ENCODE results near the gene CDH22.
A peak's percentile ranks its signal among the peaks of the same experiment; 100 is the strongest.

Gene CDH22

GRCh38 chr20:46316984-46317684, 8.8 kb upstream of the CDH22 start:
- DNase-seq: no peak

- no peak for DNase-seq
These were observed 7.0 kb upstream of the CDH22 start for GRCh38 chr20:46315311-46315710.

DNA sequence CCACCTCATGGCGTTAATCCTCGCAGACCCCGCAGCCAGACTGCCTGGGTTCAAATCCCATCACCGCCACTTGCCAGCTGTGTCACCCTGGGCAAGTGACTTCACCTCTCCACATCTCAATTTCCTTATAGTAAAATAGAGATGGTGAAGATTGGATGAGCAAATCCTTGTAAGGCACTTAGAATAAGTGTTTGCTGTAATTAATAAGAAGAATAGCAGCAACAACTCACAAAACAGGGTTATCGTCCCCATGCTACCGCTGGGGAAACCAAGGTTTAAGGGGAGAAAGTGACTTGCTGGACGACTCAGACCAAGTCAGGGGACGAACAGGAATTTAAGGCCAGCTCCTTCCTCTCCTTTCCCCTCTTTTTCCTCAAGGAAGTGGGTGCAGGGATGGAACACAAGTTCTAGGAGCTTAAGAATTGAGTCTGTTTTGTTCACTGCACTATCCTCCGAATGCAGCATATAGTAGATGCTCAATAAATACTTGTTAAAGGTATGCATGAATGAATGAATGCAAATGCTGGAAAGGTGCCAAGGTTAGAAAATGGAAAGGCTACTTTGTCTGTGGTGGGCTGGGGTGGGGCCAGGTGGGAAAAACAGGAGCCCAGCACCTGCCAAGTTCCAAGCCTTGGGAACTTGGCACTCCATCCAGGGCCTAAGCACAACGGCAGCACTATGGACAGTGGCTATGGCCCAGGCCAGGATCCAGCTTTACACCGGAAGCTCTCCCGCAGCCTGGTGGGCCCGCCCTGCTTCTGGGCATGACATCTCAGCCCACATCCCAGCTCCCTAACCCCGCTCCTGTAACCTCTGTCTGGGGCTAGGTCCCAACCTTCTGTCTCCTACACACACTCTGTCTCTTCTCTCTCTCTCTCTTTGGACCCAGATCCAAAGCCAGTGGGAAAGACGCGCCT, 4.9 kb upstream of the CDH22 start:
- no peak for DNase-seq

- DNase-seq: peak; percentile 4
These were observed 4.0 kb upstream of the CDH22 start for GRCh38 chr20:46312075-46312944.

DNA sequence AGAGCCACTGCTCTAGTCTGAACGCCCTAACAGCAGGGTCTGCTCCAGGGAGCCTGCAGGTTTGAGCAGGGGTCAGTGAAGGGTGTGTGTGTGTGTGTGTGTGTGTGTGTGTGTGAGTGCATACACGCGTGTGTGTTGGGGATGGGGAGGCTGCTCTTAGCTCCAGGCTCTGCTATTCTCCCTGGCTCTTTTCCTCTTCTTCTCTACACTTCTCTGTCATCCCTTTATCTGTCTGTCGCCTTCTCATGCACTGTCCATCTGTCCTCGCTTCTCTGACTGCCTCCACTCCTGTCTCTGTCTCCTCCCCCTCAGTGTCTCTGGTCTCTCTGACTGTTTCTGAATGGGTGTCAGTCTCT, 3.4 kb upstream of the CDH22 start:
- no peak for DNase-seq

GRCh38 chr20:46311039-46311650, 2.8 kb upstream of the CDH22 start:
- DNase-seq: no peak

DNA sequence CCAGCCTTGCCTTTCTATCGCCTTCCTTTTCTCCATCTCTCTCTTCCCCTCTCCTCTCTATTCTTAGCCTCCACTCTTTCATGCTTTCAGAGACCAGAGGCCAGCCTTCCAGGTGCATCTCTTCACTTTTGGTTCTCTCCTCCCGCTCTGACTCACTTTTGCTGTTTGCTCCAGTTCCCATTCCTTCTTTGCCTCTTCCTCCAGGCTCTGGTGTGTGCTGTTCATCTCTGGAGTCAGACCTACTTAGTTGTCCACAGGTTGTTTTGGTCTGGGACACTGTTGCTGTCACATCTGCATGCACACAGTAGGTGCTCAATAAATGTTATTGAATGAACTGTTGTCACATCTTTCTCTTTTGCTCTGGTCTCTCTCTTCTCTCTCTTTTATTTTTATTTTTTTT, 1.6 kb upstream of the CDH22 start:
- DNase-seq: no peak

GRCh38 chr20:46307999-46308257, 370 bp downstream of the CDH22 start:
- no peak for DNase-seq

DNA sequence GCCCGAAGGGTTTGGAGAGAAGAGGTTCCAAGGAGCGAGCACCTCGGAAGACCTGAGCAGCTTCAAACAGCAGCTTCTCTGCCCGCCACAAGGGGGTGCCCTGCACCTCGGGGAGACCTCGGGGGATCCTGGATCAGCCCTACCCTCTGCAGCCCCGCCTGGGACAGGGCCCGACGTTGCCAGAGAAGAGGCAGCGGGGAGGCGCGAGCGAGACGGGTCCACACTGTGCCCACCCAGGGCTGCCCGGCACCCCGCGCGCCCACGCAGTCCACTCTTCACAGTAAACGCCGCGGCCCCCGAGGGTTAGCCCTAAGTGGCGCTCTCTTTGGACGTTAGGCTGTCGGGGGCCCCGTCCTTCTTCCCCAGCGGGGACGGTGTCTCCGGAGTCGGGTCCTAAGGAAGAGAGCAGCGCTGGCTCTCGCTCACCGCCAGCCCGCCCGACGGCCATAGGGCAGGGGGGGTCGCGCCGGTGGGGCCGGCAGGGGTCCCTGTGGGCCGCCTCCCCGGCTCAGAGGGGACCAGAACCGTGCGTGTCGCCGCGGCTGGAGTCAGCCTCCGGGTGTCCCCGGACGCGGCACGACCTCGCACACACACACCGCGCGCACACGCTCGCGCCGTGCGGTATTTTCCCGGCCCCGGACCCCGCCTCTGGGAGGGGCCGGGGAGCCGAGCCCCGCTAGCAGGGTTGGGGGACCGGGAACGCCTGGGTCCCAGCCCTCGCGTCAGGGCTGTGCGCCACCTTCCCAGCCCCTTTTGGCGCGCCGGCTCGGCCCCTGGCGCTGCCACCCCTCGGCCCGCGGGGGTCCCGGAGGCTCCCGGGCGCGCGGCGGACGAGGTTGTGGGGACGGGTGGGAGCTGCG, 929 bp downstream of the CDH22 start:
- DNase-seq: peak; percentile 76

DNA sequence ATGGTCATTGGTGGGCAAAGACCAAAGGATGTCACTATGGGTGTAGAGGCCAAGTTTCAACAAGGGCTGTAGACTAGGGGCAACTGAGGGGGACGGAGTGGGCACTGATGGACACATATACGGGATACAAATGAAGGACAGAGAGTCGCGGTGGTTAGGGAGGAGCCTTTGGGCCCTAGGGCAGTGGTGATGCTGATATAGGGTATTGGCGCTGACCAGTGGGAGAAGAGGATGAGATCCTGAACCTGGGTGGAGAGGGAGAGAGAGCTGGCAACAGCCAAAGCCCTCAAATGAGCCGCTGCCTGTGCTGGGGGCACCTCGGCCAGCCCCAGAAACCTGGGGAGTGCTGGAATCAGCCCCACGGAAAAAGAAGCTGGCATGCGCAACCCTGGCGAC, 1.6 kb downstream of the CDH22 start:
- no peak for DNase-seq

DNA sequence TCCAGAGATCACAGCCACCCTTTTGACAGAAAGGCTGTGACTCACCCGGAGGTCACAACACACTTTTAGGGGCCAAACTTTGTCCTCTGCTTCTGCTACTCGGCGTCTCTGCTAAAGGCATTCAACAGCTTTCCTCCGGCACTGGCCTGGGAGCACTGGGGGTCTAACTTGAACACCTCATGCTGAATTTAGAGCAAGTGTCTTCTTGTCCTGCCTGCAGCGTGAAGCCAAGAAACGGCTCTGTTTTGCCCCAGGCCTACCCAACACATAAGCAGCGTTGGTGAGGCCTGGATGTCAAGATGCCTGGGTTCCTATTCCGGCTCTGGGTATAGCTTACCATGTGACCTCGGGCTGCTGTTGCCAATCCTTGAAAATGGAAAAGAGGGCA, 2.3 kb downstream of the CDH22 start:
- no peak for DNase-seq

DNA sequence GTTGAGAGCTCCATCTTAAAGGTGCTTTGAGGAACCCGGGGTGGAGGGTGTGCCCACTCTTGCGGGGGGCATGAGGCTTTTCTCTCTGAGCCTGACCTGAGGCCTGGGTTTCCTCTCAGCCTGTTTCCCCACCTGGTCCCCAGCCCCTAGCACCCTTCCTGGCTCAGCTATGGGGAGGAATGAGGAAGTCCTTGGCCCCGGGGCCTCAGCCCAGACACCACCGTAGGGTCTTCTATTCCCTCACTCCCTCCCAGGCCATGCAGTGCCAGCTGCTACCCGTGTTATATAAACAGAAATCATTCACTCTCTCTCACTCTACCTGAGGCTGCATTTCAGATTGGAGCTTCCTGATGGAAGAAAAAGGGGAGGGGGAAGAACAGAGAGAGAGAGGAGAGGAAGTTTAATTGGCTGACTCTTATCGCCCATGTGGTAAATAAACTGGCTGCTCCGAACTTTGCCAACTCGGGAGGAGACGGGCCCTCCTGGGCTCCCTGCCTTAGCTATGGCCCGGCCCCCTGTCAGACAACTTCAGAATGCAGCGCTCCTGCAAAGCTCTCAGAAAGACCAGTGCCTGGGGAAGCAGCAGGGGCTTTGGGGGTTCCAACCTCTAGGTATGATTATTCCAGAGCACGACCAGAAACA, 2.8 kb downstream of the CDH22 start:
- DNase-seq: no peak

- no peak for DNase-seq
These were observed 3.4 kb downstream of the CDH22 start for GRCh38 chr20:46304852-46305251.

- DNase-seq: no peak
These were observed 3.9 kb downstream of the CDH22 start for GRCh38 chr20:46304361-46304760.

- DNase-seq: no peak
These were observed 4.9 kb downstream of the CDH22 start for GRCh38 chr20:46303176-46303956.

DNA sequence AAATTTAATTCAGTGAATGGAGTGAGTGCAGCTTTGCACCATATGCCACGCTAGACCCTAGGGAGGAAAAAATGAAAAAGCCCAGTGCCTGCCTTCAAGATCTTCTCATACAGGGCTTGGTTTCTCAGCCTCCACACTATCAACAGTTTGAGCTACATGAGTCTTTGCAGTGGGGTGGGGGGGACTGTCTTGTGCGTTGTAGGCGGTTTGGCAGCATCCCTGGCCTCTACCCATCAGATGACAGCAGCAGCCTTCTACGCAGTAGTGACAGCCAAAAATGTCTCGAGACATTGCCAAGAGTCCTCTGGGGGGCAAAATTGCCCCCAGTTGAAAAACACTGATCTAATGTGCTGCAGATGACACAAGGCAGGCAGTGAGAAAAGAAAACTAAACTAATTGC, 6.2 kb downstream of the CDH22 start:
- DNase-seq: no peak

- DNase-seq: no peak
These were observed 8.0 kb downstream of the CDH22 start for GRCh38 chr20:46300281-46300680.

DNA sequence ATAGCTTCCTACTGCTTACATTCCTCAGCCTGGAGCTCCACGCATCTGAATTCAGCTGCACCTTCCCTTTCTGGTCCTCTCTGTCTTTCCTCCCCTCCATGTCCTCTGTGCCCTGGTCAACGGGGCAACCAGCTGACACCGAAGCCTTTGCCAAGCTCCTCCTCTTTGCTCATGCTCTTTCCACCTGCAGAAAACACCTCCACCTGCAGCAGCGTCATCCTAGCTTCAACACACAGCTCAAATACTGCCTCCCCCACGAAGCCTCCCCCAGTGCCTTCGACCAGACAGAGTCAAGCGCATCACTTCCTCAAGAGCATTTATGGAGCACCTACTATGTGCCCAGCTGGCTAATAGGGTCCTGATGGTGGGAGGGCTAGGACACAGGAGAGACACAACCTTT, 9.2 kb downstream of the CDH22 start:
- DNase-seq: no peak

- no peak for DNase-seq
These were observed 9.9 kb downstream of the CDH22 start for GRCh38 chr20:46298374-46298773.

GRCh38 chr20:46296526-46297250, 11.6 kb downstream of the CDH22 start:
- DNase-seq: no peak
